ENCODE data around the gene OR2T34. TPM values are rescaled to one million over a fixed set of nuclear protein-coding genes. Genes with fewer than 3 reads are reported as not detected.
"Not testable (repeated sequence)": the region's sequence is repeated elsewhere in the genome, so short reads cannot be mapped to it uniquely, and the experiment has no call there.

OR2T34 gene
- total RNA-seq, 1 experiment from 2014 or later, result not detected

DNA sequence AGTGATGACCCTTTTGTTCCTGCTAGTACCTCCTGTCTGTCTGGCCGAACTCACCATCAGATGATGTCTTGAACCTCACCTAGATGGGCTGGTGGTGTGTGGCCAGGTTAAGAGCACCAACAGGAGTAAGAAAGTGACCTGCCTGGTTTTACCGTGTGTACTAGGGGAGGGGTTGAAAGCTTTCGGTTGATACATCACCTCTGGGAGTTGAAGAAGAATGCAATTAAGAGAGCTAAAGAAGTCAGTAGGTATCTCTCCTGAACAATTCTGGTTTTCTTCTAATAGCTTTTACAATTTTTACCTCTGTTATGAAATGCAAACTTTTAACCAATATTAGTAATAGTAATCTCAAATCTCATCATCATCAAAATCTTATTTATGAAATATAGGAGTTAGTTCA lies 11.9 kb downstream of the OR2T34 start, which contains the start of gene OR2T29:
TSS of gene OR2T29 (minus strand) at position 101 of the 400 bp plus-strand sequence. CDS start 3,281 bp downstream, outside the sequence.
- not testable (repeated sequence) for DNase-seq (ENCODE audit: low spot score)

- not testable (repeated sequence) for DNase-seq (ENCODE audit: low spot score)
These were observed 23.5 kb downstream of the OR2T34 start for GRCh38 chr1:248551027-248551426.

DNA sequence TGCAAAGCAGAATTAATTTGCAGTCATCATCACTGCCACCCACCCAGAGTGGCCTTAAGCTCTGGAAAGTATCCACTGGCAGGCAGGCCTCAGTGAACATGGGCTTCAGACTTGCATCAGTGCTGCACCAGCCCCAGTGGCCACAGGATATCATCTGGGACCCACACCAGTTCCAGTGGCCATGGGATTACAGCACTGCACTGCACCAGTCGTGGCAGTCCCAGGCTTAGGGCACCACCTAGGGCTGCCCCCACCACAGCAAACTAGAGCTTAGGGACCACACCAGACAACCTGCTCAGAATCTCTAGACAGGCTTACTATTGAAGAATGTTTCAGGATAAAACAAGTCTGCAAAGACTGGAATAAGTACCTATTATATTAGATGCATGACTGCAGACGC lies 27.2 kb downstream of the OR2T34 start:
- not testable (repeated sequence) for DNase-seq (ENCODE audit: low spot score)

GRCh38 chr1:248537449-248537848 lies 37.1 kb downstream of the OR2T34 start:
- DNase-seq (ENCODE audit: low spot score), result not testable (repeated sequence)

Other genes starting within 250 kb of the OR2T34 start
- gene OR14C36, start 226.0 kb downstream of the OR2T34 start, total RNA-seq (2014; rRNA removed; shearing (Covaris generic)), result not detected in 2 replicates
- gene OR2T4, start 213.1 kb downstream of the OR2T34 start, total RNA-seq (2014; rRNA removed; shearing (Covaris generic)), result not detected in 2 replicates
- not detected in 2 replicates for gene OR2T6, start 199.0 kb downstream of the OR2T34 start, total RNA-seq (2014; rRNA removed; shearing (Covaris generic))
- not detected in 2 replicates for gene OR2T1, start 171.7 kb downstream of the OR2T34 start, total RNA-seq (2014; rRNA removed; shearing (Covaris generic))
- gene OR2T2, start 129.1 kb downstream of the OR2T34 start, total RNA-seq (2014; rRNA removed; shearing (Covaris generic)), result not detected in 2 replicates
- not detected in 2 replicates for gene OR2T3, start 101.4 kb downstream of the OR2T34 start, total RNA-seq (2014; rRNA removed; shearing (Covaris generic))
- not detected in 2 replicates for gene OR2T5, start 86.2 kb downstream of the OR2T34 start, total RNA-seq (2014; rRNA removed; shearing (Covaris generic))
- not detected in 2 replicates for gene OR2G6, start 66.7 kb downstream of the OR2T34 start, total RNA-seq (2014; rRNA removed; shearing (Covaris generic))
- gene OR2T29, start 12.0 kb downstream of the OR2T34 start, total RNA-seq (2014; rRNA removed; shearing (Covaris generic)), result not detected in 2 replicates
- gene OR2T10, start 22.9 kb upstream of the OR2T34 start, total RNA-seq (2014; rRNA removed; shearing (Covaris generic)), result not detected in 2 replicates
- not detected in 2 replicates for gene OR2T11, start 60.3 kb upstream of the OR2T34 start, total RNA-seq (2014; rRNA removed; shearing (Covaris generic))
- gene OR2T35, start 70.5 kb upstream of the OR2T34 start, total RNA-seq (2014; rRNA removed; shearing (Covaris generic)), result not detected in 2 replicates
- gene OR2T27, start 80.8 kb upstream of the OR2T34 start, total RNA-seq (2014; rRNA removed; shearing (Covaris generic)), result not detected in 2 replicates
- not detected in 2 replicates for gene OR14I1, start 128.0 kb upstream of the OR2T34 start, total RNA-seq (2014; rRNA removed; shearing (Covaris generic))
- 0.46 and 1.4 TPM in 2 replicates for gene LYPD8, start 181.0 kb upstream of the OR2T34 start, total RNA-seq (2014; rRNA removed; shearing (Covaris generic))

All from A172 (cell line).